Heart right ventricle (tissue), 16 donors: Measurements from ENCODE around the gene ADD3. TPM values are rescaled to one million over a fixed set of nuclear protein-coding genes. Genes with fewer than 3 reads are reported as not detected.

Source experiments
- ATAC-seq, 8 donors: fragments of 200-7000 bp; cut with Tn5 transposase; one replicate each; pipeline ENCODE4 v1.9.1; 2020; ENCODE audit warnings: mild to moderate bottlenecking in 8 of 8, moderate library complexity in 8 of 8, moderate number of reproducible peaks in 1 of 8
- DNase-seq, 2 donors: peaks; one replicate each; pipeline ENCODE4 v3.0.0-alpha.2; 2020
- H3K27ac ChIP-seq, 10 donors: fragments of 200-600 bp; sonication (generic) in 2 of 10; one replicate each; pipeline versions ENCODE4 v1.5.0 to v1.8.0; 2020 to 2022; ENCODE audit warnings: mild to moderate bottlenecking in 3 of 10
- H3K27me3 ChIP-seq, 7 donors: fragments of 200-600 bp; one replicate each; pipeline ENCODE4 v1.8.0; 2021 to 2022; ENCODE audit warnings: mild to moderate bottlenecking in 2 of 7
- H3K36me3 ChIP-seq, 9 donors: fragments of 200-600 bp; sonication (generic) in 1 of 9; one replicate each; pipeline versions ENCODE4 v1.5.0 to v1.8.0; 2020 to 2022; ENCODE audit warnings: mild to moderate bottlenecking in 2 of 9
- H3K4me1 ChIP-seq, 9 donors: fragments of 200-600 bp; sonication (generic) in 1 of 9; one replicate each; pipeline versions ENCODE4 v1.5.0 to v1.8.0; 2020 to 2022; ENCODE audit warnings: mild to moderate bottlenecking in 4 of 9
- H3K4me3 ChIP-seq, 10 donors: fragments of 200-600 bp; sonication (generic) in 2 of 10; one replicate each; pipeline versions ENCODE4 v1.5.0 to v1.8.0; 2020 to 2022; ENCODE audit warnings: mild to moderate bottlenecking in 7 of 10, moderate library complexity in 2 of 10
- H3K9me3 ChIP-seq, 11 donors: fragments of 200-600 bp in 10 of 11; sonication (generic) in 2 of 11; one replicate each; pipeline versions ENCODE4 v1.5.0 to v1.8.0; 2013 to 2022; ENCODE audit warnings: mild to moderate bottlenecking in 2 of 11, control low read depth in 1 of 11, moderate library complexity in 1 of 11
- WGBS, 2 donors: extraction: QIAGEN DNeasy Blood & Tissue Kit; methylation state at CpG; one replicate each; pipeline ENCODE4 v1.1.7; 2013; ENCODE audit warnings: inconsistent platforms in 1 of 2; 5-methylcytosine and 5-hydroxymethylcytosine counted together
- intact Hi-C, 10 donors: fragments of 100-400 bp; cut with DNase I; formaldehyde crosslinking; loops; one replicate each; pipeline versions ENCODE4 v1.11.1 to v1.14.2; 2022
- polyA plus RNA-seq, 2 donors: library from polyadenylated mRNA; stranded (reverse); fragments of 200-250 nt; gene quantifications; one replicate each; pipeline ENCODE4 v1.2.3, GENCODE V29; 2013
- total RNA-seq, 10 donors: library from RNA; stranded (reverse); fragmentation: NEBNext Ultra II Directional in 3 of 10; extraction: Animal tissue kit (Norgen Biotek cat#: 25700) in 3 of 10; gene quantifications; one replicate each; pipeline versions ENCODE4 v1.2.1 to v1.2.4, GENCODE V29; 2021 to 2023
- TF ChIP-seq, protein P1 (sequence below), 9 donors: fragments of 200-600 bp; sonication (generic) in 2 of 9; IDR thresholded peaks; one replicate each; pipeline versions ENCODE4 v1.5.0 to v1.8.0; 2021 to 2022; ENCODE audit warnings: antibody characterized with exemption in 9 of 9, mild to moderate bottlenecking in 5 of 9, moderate library complexity in 1 of 9
- donor health status: Arrhythmogenic right ventricular cardiomyopathy.
- donor health status: ischemic (EF 13 %, LVEDD 7.1; RV severe dilation, severe dysfunction).
- donor health status: healthy with polysubstance abuse.
- donor health status: DM: no; HTN: yes; CAD: no.
- donor health status: DM: no; HTN: no; CAD: no.
- donor health status: ischemic (EF 25% LVEDD 6.9; RV normal size, moderate dysfunction).
- donor health status: ischemic (EF 25% LVEDD 5.7; RV mildly dilated, moderate dysfunction).
- donor health status: healthy.
- donor health status: DM: yes; HTN: yes; CAD: no.
- donor health status: Ischemic cardiomyopathy.
- donor health status: ischemic (EF 35%, LVEDD 5.7; RV mildly dilated, moderate dysfunction).
- donor health status: nonischemic (EF 11% LVEDD 7.7; RV severe dilation, severe dysfunction).
- donor health status: DM: yes; HTN: yes; CAD: no.
- donor health status: PGD.
- donor health status: ischemic (EF 29% LVEDD 5.4; RV normal size, mild dysfunction).
- donor health status: nonischemic (EF 23%, LVEDD 6.1; RV moderate dilation, normal function).

The ADD3 gene
- total and polyA plus RNA-seq, 12 donors = 28.0 to 106 (median 87.8) TPM

DNA sequence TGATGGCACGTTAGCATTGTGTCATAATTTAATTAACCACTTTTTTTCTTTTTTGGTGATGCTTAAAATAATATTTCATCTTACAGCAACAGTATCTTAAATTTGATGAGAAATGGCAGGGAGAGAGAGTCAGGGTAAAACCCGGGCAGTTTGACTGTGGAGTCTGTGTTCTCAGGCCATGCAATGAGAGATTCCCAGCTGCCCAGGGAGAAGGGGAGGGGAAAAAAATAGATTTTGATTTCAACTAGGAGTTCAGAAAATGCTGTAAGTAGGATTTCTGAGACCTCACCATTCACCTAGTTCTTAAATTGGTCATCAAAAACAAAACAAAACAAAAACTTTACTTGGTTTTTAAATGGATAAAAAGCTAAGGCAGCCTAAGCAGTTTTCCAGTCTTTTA, 47.1 kb upstream of the ADD3 start:
- H3K4me1 ChIP-seq = peaks cover 0 to 30% (median 14%) of the 10 kb centered on the region in 9 donors

DNA sequence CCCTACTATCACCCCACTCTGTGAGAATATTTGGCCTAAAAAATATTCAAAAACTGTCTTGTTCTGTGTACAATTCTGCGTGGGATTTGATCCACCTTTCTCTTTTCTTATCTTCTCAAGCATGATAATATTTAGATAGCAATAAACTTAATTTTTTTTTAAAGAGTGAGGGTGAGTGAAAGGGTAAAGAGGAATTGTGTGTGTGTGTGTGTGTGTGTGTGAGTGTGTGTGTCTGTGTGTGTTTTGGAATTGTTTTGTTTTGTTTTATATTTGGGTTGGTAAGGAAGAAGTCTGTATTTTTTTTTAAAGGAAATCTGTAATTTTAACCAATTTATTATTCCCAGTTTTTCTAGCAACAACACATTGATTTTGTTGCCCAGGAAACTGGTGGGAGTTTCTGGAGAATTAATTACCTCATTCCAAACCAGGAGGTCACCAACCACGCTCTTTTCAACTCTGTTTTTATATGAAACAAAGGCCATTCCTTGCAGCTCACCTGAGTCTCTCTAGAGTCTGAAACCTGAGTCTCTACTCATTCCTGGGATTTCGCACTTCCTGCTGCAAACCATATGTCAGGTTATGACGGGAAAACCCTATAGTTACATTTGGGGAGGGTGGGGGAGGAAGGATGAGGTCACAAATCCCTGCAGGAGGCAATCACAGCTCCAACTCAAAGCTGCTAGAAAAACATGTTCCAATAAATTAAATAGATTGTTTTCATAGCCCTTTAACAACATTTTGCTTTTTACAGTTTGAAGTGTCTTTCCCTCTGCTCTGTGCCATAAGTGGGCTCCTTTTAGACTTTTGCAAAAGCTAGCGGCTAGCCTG, 46.4 kb upstream of the ADD3 start:
- WGBS, 2 donors = 64 to 74% methylated on average over 5 of the region's 5 CpGs
- H3K9me3 ChIP-seq = no peaks in the 10 kb centered on the region
- no peaks in the 10 kb centered on the region for H3K36me3 ChIP-seq
- TF ChIP-seq, protein P1, sequence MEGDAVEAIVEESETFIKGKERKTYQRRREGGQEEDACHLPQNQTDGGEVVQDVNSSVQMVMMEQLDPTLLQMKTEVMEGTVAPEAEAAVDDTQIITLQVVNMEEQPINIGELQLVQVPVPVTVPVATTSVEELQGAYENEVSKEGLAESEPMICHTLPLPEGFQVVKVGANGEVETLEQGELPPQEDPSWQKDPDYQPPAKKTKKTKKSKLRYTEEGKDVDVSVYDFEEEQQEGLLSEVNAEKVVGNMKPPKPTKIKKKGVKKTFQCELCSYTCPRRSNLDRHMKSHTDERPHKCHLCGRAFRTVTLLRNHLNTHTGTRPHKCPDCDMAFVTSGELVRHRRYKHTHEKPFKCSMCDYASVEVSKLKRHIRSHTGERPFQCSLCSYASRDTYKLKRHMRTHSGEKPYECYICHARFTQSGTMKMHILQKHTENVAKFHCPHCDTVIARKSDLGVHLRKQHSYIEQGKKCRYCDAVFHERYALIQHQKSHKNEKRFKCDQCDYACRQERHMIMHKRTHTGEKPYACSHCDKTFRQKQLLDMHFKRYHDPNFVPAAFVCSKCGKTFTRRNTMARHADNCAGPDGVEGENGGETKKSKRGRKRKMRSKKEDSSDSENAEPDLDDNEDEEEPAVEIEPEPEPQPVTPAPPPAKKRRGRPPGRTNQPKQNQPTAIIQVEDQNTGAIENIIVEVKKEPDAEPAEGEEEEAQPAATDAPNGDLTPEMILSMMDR (IDR thresholded peaks at IDR 0.05) = no peak
- H3K4me1 ChIP-seq = peaks cover 0 to 37% (median 18%) of the 10 kb centered on the region in 9 donors
- DNase-seq (no peak), ATAC-seq (peak in 1 of 8 donors; percentile 12)
- no peak overlapping the region for H3K4me3 ChIP-seq
- intact Hi-C loops = loop anchor here in 1 of 10 donors (5.0 kb wide), 1 partner anchor 44 kb away; no protein-coding TSS in a partner anchor
- peak overlapping the region in 2 of 10 donors; percentile 33 to 67 for H3K27ac ChIP-seq
- no peaks in the 10 kb centered on the region for H3K27me3 ChIP-seq

More for the DNA sequence above, 47.1 kb upstream of the ADD3 start:
- Histone ChIP-seq H3K4me3 (no peak overlapping the region), H3K27me3 (no peaks in the 10 kb centered on the region), H3K27ac (peak overlapping the region in 2 of 10 donors; percentile 33 to 67), H3K36me3 (no peaks in the 10 kb centered on the region), H3K9me3 (no peaks in the 10 kb centered on the region)
- 75 to 80% methylated on average over 2 of the region's 2 CpGs for WGBS, 2 donors
- DNase-seq = no peak
- intact Hi-C loops = loop anchor here in 1 of 10 donors (5.0 kb wide), 1 partner anchor 43 kb away; no protein-coding TSS in a partner anchor
- no peak for ATAC-seq
- TF ChIP-seq, protein P1 (IDR thresholded peaks at IDR 0.05) = no peak

DNA sequence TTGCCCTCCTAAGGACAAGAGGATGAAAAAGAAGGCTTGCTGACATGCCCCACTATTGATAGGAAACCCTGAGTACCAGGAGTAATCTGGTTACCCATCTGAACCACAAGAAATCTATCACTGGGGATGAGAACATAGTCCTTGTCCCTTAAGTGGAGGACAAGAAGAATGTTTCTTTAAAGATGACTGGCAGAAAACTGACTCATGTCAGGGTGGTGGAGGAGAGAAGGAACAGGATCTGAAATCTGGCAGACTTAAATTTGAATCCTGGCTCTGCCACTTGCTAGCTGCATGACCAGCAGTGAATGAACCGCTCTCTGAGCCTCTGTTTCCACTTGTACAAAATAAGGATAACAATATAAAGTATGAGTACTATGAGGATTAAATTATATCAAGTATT, 45.5 kb upstream of the ADD3 start:
- DNase-seq (no peak), ATAC-seq (no peak)
- intact Hi-C loops = loop anchor here in 1 of 10 donors (5.0 kb wide), 1 partner anchor 45 kb away; no protein-coding TSS in a partner anchor
- peaks cover 3 to 45% (median 27%) of the 10 kb centered on the region in 9 donors for H3K4me1 ChIP-seq
- WGBS, 2 donors = 84 to 89% methylated on average over 1 of the region's 1 CpG
- H3K9me3 ChIP-seq = no peaks in the 10 kb centered on the region
- TF ChIP-seq, protein P1 (IDR thresholded peaks at IDR 0.05) = no peak
- H3K36me3 ChIP-seq = no peaks in the 10 kb centered on the region
- peak overlapping the region in 3 of 10 donors; percentile 21 to 67 (median 25) for H3K27ac ChIP-seq
- no peaks in the 10 kb centered on the region for H3K27me3 ChIP-seq
- no peak overlapping the region for H3K4me3 ChIP-seq

DNA sequence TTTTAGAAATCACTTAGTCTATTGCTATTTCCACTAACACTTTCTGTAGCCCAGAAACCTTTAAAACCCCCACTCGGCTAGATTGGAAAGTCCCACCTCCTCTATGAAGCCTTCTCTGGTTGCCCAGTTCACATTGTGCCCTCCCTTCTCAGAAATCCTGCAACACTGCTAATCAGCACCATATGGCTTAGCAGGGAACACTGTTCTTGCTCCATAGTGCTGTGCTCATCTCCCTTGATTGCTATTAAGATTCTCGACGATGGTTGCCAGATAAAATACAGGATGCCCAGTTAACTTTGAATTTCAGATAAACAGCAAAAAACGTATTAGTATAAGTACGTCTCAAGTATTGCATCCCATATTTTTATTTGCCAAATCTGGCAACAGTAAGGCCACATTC, 44.3 kb upstream of the ADD3 start:
- Histone ChIP-seq H3K27me3 (no peaks in the 10 kb centered on the region), H3K9me3 (no peaks in the 10 kb centered on the region), H3K36me3 (no peaks in the 10 kb centered on the region), H3K27ac (no peak overlapping the region), H3K4me1 (peaks cover 13 to 57% (median 36%) of the 10 kb centered on the region in 9 donors), H3K4me3 (no peak overlapping the region)
- TF ChIP-seq, protein P1 (IDR thresholded peaks at IDR 0.05) = no peak
- 74% methylated on average over 5 of the region's 5 CpGs for WGBS, 2 donors
- DNase-seq = no peak
- intact Hi-C loops = loop anchor here in 1 of 10 donors (5.0 kb wide), 1 partner anchor 46 kb away; no protein-coding TSS in a partner anchor
- no peak for ATAC-seq
